ENCODE data around the gene TMEM117. TPM values are rescaled to one million over a fixed set of nuclear protein-coding genes. Genes with fewer than 3 reads are reported as not detected.

Gene TMEM117
- total RNA-seq, 1 donor from 2014 or later: 12.4 TPM

- no peak overlapping the region for H3K4me3 ChIP-seq (ENCODE audit: low read depth, low read length)
- TF ChIP-seq CTCF (IDR thresholded peaks at IDR 0.05; ENCODE audit: insufficient read depth, low read length, poor library complexity, severe bottlenecking): no peak
- no peak for DNase-seq (ENCODE audit: low read depth)
Measured at GRCh38 chr12:43964961-43965360, 129.1 kb downstream of the TMEM117 start.

GRCh38 chr12:43965899-43966298 is 130.0 kb downstream of the TMEM117 start:
- no peak for TF ChIP-seq CTCF (IDR thresholded peaks at IDR 0.05; ENCODE audit: insufficient read depth, low read length, poor library complexity, severe bottlenecking)
- H3K4me3 ChIP-seq (ENCODE audit: low read depth, low read length): no peak overlapping the region
- H3K36me3 ChIP-seq (ENCODE audit: control insufficient read depth, insufficient read depth, low read length): no peaks in the 10 kb centered on the region

More at GRCh38 chr12:43964961-43965360, 129.1 kb downstream of the TMEM117 start:
- no peaks in the 10 kb centered on the region for H3K36me3 ChIP-seq (ENCODE audit: control insufficient read depth, insufficient read depth, low read length)
- H3K27me3 ChIP-seq (ENCODE audit: control insufficient read depth, insufficient read depth, low read length): no peaks in the 10 kb centered on the region

GRCh38 chr12:43968736-43969135 is 132.9 kb downstream of the TMEM117 start:
- H3K4me3 ChIP-seq (ENCODE audit: low read depth, low read length): no peak overlapping the region
- no peaks in the 10 kb centered on the region for H3K36me3 ChIP-seq (ENCODE audit: control insufficient read depth, insufficient read depth, low read length)
- TF ChIP-seq CTCF (IDR thresholded peaks at IDR 0.05; ENCODE audit: insufficient read depth, low read length, poor library complexity, severe bottlenecking): no peak
- H3K27me3 ChIP-seq (ENCODE audit: control insufficient read depth, insufficient read depth, low read length): no peaks in the 10 kb centered on the region
- no peak for DNase-seq (ENCODE audit: low read depth)

More at GRCh38 chr12:43965899-43966298, 130.0 kb downstream of the TMEM117 start:
- no peaks in the 10 kb centered on the region for H3K27me3 ChIP-seq (ENCODE audit: control insufficient read depth, insufficient read depth, low read length)
- no peak for DNase-seq (ENCODE audit: low read depth)

- DNase-seq (ENCODE audit: low read depth): no peak
- no peaks in the 10 kb centered on the region for H3K36me3 ChIP-seq (ENCODE audit: control insufficient read depth, insufficient read depth, low read length)
- no peaks in the 10 kb centered on the region for H3K27me3 ChIP-seq (ENCODE audit: control insufficient read depth, insufficient read depth, low read length)
- TF ChIP-seq CTCF (IDR thresholded peaks at IDR 0.05; ENCODE audit: insufficient read depth, low read length, poor library complexity, severe bottlenecking): no peak
- H3K4me3 ChIP-seq (ENCODE audit: low read depth, low read length): no peak overlapping the region
Measured at GRCh38 chr12:43969882-43970281, 134.0 kb downstream of the TMEM117 start.

- TF ChIP-seq CTCF (IDR thresholded peaks at IDR 0.05; ENCODE audit: insufficient read depth, low read length, poor library complexity, severe bottlenecking): no peak
- no peak for DNase-seq (ENCODE audit: low read depth)
- Histone ChIP-seq H3K36me3 (ENCODE audit: control insufficient read depth, insufficient read depth, low read length) (no peaks in the 10 kb centered on the region), H3K4me3 (ENCODE audit: low read depth, low read length) (no peak overlapping the region), H3K27me3 (ENCODE audit: control insufficient read depth, insufficient read depth, low read length) (no peaks in the 10 kb centered on the region)
Measured at GRCh38 chr12:43973385-43973784, 137.5 kb downstream of the TMEM117 start.

GRCh38 chr12:43973993-43974392 is 138.1 kb downstream of the TMEM117 start:
- no peak for TF ChIP-seq CTCF (IDR thresholded peaks at IDR 0.05; ENCODE audit: insufficient read depth, low read length, poor library complexity, severe bottlenecking)
- no peak for DNase-seq (ENCODE audit: low read depth)
- Histone ChIP-seq H3K4me3 (ENCODE audit: low read depth, low read length) (no peak overlapping the region), H3K27me3 (ENCODE audit: control insufficient read depth, insufficient read depth, low read length) (no peaks in the 10 kb centered on the region), H3K36me3 (ENCODE audit: control insufficient read depth, insufficient read depth, low read length) (no peaks in the 10 kb centered on the region)

All from kidney epithelial cell (primary cell).